COR-L47 (cell line): Measurements from ENCODE around the gene AVEN.

Experiments used
- DNase-seq: peaks from one replicate; lab custom pipeline; 2025; lab: John Stamatoyannopoulos, UW

AVEN gene

GRCh38 chr15:33985751-33986150, 53.3 kb downstream of the AVEN start:
- no peak for DNase-seq

DNA sequence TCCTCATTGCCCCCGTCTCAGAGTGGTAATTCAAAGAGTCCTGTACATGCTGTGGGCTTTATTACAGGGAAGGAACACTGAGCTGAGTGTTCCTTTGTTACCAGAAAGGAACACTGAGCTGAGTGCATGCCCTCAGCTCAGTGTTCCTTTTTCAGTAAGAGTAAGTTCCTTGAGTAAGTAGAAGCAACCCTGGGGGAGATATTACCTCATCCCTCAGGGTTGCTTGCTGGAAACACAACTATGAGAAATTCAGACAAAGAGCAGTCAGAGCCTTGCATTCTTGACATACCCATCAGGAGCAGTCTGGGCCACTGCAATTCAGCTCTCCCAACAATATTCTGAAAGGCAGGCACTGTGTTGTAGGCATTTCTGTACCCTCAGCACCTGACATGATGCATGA, 53.7 kb downstream of the AVEN start:
- DNase-seq = no peak

DNA sequence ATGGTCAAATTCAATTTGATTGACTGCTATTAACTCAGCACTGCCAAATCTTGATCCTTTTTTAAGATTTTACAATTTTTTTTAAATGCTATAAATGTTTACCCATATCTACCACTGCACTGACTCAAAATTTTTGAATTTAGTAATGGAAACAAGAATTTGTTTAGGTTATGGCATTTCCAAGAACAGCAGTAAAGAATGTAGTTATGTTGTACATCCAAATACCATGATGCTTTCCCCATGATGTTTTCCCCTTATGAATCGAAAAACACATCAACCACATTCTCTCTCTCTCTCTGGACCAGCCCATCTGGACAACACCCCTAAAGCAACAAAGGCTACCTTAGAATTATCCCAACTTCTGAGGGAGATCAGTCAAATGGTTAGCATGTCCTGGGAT, 56.5 kb downstream of the AVEN start:
- DNase-seq = no peak

GRCh38 chr15:33980159-33980558, 58.8 kb downstream of the AVEN start:
- no peak for DNase-seq

DNA sequence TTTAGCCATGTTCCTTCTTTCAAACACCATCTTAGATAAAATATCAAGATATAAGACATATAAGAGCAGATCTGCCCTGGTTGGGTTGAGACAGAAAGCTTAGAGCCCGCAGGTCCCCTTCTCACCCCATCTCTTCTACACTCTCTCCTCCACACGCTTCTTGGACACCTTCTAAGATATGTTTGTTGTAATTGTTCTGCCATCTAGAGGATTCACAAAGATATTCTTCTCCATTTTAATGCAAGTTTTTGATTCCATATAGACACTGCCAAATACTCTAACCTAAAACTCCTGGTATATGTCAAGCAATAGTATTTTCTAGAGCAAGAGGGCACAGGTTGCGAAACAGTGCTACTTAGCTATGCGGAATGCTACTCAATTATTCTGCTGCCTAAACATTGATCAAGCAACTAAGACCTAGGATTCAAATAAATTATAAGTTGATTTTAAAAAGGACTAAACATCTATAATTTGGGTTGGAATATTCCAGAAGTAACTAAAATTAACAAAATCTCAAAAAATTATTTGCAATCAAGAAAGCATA, 63.9 kb downstream of the AVEN start:
- DNase-seq = no peak

- DNase-seq = no peak
Measured at GRCh38 chr15:33971811-33972210, 67.2 kb downstream of the AVEN start.

GRCh38 chr15:33968821-33969220, 70.2 kb downstream of the AVEN start:
- DNase-seq = no peak

DNA sequence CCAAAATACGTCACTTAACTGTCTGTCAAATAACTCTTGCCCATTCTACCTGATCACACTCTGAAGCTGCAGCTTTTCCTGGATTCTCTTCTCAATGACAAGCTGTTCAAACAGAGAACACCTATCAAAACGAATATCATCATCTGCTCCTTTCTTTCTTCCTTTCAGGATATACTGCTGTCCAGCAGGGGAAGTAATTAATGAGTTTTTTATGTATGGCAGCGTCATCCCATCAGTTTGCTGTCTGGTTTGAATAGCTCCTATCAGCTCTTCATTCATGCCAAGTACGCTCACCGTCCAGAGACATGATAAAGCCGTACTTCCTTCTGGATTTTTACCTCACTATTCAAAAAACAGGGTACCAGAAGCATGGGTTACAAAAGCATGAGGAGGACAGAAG, 70.8 kb downstream of the AVEN start, which contains the start of gene CHRM5:
Gene CHRM5 (plus strand): TSS at position 274 of the 400 bp plus-strand sequence. CDS start 94,221 bp downstream, outside the sequence.
- peak; percentile 79 for DNase-seq

DNA sequence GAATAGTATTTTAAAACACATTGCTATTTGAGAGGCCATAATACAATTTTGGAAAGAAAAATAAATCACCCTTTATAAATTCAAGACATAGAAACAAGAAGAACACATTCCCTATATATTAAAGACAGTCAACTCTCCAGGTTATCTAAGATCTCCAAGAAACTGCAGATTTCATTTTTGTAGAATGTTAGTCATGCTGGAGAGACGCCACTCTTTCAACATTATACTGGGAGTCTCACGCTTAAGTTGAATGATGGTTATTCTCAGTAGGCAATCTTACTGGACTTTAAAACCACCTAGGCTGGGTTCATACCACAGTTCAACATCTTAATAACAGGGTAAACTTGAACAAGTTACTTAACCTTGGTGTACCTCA, 74.4 kb downstream of the AVEN start:
- no peak for DNase-seq

- peak; percentile 22 for DNase-seq
Measured at GRCh38 chr15:33963831-33964664, 75.0 kb downstream of the AVEN start.

- no peak for DNase-seq
Measured at GRCh38 chr15:33960549-33960935, 78.5 kb downstream of the AVEN start.

- DNase-seq = no peak
Measured at GRCh38 chr15:33959844-33960548, 79.0 kb downstream of the AVEN start.

DNA sequence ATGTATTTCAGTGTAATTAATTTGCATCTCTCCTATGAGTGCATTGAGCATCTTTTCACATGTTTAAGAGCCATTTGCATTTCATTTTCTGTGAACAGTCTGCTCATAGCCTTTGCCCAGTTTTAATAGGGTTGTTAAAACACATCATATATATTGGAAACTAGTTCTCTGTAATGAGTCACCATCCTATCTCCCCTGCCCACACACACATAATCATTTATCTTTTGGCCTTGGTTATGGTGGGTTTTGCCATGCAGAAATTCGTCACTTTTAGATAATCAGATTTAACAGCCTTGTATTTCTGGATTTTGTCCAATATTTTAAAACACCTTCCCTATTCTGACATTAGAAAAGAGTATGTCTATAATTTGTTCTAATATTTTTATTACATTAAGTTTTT, 82.6 kb downstream of the AVEN start:
- no peak for DNase-seq

- DNase-seq = no peak
Measured at GRCh38 chr15:33955945-33956344, 83.1 kb downstream of the AVEN start.

GRCh38 chr15:33946152-33946551, 92.9 kb downstream of the AVEN start:
- DNase-seq = no peak

GRCh38 chr15:33941279-33942063, 97.5 kb downstream of the AVEN start:
- DNase-seq = no peak

GRCh38 chr15:33934921-33935320, 104.1 kb downstream of the AVEN start:
- DNase-seq = no peak

GRCh38 chr15:33934396-33934795, 104.6 kb downstream of the AVEN start:
- DNase-seq = no peak

- DNase-seq = no peak
Measured at GRCh38 chr15:33932734-33933133, 106.3 kb downstream of the AVEN start.

DNA sequence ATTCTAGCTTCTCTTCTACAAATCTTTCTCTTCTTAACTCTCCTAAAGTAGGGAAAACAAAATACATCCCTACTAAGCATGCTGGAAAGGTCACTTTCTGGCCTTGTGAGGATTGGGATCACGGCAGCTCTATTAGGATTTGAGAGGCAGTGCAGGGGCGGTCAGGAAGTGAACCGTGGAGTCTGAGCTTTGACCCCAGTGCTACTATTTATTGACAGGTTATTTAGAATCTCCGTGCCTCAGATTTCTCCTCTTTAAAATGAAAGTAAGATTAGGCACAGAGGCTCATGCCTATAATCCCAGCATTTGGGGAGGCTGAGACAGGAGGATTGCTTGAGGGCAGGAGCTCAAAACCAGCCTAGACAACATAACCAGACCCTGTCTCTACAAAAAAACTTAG, 112.7 kb downstream of the AVEN start:
- no peak for DNase-seq

DNA sequence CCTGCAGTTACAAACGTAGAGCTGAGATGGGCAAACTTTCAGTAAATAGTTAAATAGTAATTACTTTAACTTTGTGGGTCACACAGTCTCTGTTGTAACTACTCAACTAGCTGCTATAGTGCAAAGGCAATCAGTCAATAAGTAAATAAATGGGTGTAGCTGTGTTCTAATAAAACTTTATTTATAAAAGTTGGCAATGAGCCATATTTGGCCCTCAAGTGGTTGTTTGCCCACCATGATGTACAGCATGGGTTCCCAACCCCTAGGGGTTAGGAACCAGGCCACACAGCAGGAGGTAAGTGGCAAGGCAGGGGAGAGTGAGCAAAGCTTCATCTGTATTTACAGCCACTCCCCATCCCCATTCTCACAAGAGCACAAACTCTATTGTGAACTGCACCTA, 115.6 kb downstream of the AVEN start:
- no peak for DNase-seq
